Smooth muscle cell (in vitro differentiated cells): ENCODE data around the gene TENM3. TPM values are rescaled to one million over a fixed set of nuclear protein-coding genes. Genes with fewer than 3 reads are reported as not detected.

Source experiments
- DNase-seq: peaks from one replicate; lab custom pipeline; 2025; ENCODE audit not compliant: unreplicated experiment; lab: John Stamatoyannopoulos, UW
- H2AFZ ChIP-seq: fragments of 200-600 bp; sonication (generic); 2 replicates; pipeline ENCODE4 v1.6.0; 2016; ENCODE audit warnings: antibody characterized with exemption, low read depth, mild to moderate bottlenecking
- H3F3A ChIP-seq: fragments of 200-600 bp; sonication (generic); 2 replicates; pipeline ENCODE4 v1.6.0; 2017; ENCODE audit warnings: antibody characterized with exemption, low read depth
- H3K27ac ChIP-seq: fragments of 200-600 bp; sonication (generic); 2 replicates; pipeline ENCODE4 v1.5.1; 2016; ENCODE audit warnings: low read depth, mild to moderate bottlenecking
- H3K27me3 ChIP-seq: fragments of 200-600 bp; sonication (generic); 2 replicates; pipeline ENCODE4 v1.6.1; 2016; ENCODE audit warnings: low read depth, mild to moderate bottlenecking
- H3K36me3 ChIP-seq: fragments of 200-600 bp; sonication (generic); 2 replicates; pipeline ENCODE4 v1.5.1; 2016; ENCODE audit warnings: low read depth
- H3K4me1 ChIP-seq: fragments of 200-600 bp; sonication (generic); 2 replicates; pipeline ENCODE4 v1.5.1; 2016; ENCODE audit warnings: low read depth
- H3K4me2 ChIP-seq: fragments of 200-600 bp; sonication (generic); 2 replicates; pipeline ENCODE4 v1.6.0; 2016; ENCODE audit warnings: mild to moderate bottlenecking
- H3K4me3 ChIP-seq: fragments of 200-600 bp; sonication (generic); 2 replicates; pipeline ENCODE4 v1.5.1; 2016; ENCODE audit warnings: mild to moderate bottlenecking
- H3K79me2 ChIP-seq: fragments of 200-600 bp; sonication (generic); 2 replicates; pipeline ENCODE4 v1.6.0; 2016; ENCODE audit warnings: low read depth, mild to moderate bottlenecking
- H3K9ac ChIP-seq: fragments of 200-600 bp; sonication (generic); 2 replicates; pipeline ENCODE4 v1.6.0; 2016; ENCODE audit warnings: low read depth
- H3K9me3 ChIP-seq: fragments of 200-600 bp; sonication (generic); replicated peaks from 2 replicates; pipeline ENCODE4 v1.5.1; 2016; ENCODE audit warnings: low read depth
- H4K20me1 ChIP-seq: fragments of 200-600 bp; sonication (generic); 2 replicates; pipeline ENCODE4 v1.6.0; 2016; ENCODE audit warnings: low read depth
- CTCF ChIP-seq: fragments of 200-600 bp; sonication (generic); IDR thresholded peaks from 2 replicates; pipeline ENCODE4 v1.5.1; 2017; ENCODE audit warnings: borderline replicate concordance, mild to moderate bottlenecking, antibody characterized with exemption; ENCODE audit not compliant: insufficient read depth, poor library complexity, severe bottlenecking
- WGBS: methylation state at CpG from one replicate; pipeline ENCODE4 v1.1.7; 2016; ENCODE audit warnings: low lambda C conversion rate; 5-methylcytosine and 5-hydroxymethylcytosine counted together
- polyA plus RNA-seq: library from polyadenylated mRNA; unstranded; fragments of >200 nt; fragmentation: Nextera tagmentation; extraction: Ambion mirVana; gene quantifications from 2 replicates; pipeline ENCODE4 v1.2.1, GENCODE V29; 2016
- total RNA-seq: library from RNA; depleted of rRNA; stranded (reverse); fragments of >200 nt; gene quantifications from 2 replicates; pipeline ENCODE4 v1.2.3, GENCODE V29; 2014

TENM3 gene
- total and polyA plus RNA-seq, 2 experiments from 2014 or later, result 46.9 to 295 TPM

DNA sequence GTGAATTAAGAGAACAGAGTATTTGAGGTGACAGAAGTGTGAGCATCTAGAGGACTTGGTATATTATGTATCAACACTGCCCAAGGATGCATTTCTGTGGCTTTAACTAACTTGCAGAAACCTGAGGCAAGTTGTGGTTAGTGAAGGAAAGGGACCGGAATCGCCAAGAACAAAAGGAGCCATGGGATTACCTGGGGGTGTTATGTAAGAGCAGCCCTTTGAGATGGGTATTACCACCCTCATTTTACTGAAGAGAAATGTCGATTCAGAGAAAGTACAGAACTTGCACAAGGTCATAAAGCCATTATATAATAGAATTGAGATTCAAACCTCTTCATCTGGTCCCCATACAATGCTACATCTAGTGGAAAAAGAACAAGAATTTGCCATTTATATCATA lies 14.3 kb downstream of the TENM3 start:
- no peak for TF ChIP-seq CTCF
- 66% methylated on average over 3 of the region's 3 CpGs for WGBS
- H2AFZ ChIP-seq, result no peak overlapping the region

DNA sequence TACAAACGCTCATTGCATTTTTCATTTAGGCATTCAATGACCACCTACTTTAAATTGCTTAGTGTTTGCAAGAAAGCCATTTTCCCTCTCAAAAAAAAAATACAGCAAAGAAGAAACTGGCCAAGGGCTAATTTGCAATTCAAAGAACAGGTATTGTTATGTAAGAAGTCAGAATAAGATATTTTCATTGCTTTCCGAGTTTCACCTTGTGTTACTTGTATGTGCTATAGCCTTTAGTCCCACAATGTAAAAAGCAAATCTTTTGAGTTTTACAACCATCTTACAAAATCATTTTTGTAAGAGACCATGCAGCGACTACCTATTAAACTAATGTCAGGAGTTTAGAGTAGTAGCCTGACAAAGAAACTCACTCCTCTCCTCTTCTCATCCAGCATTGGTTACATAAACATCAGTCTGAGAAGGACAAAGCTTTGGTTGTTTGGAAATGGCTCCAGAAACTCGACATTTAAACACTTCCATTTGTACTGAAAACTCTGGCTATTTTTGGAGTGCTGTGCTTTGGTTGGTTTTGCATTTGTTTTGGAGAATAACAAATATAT lies 15.3 kb downstream of the TENM3 start:
- no peak for TF ChIP-seq CTCF
- H3K27me3 ChIP-seq, result no peaks in the 10 kb centered on the region
- no peak overlapping the region for H3K27ac ChIP-seq
- no peaks in the 10 kb centered on the region for H3K9me3 ChIP-seq
- H3F3A ChIP-seq, result no peaks in the 10 kb centered on the region
- H2AFZ ChIP-seq, result no peak overlapping the region
- peaks cover 5% of the 10 kb centered on the region for H3K36me3 ChIP-seq
- no peak overlapping the region for H3K4me3 ChIP-seq
- no peak overlapping the region for H3K4me2 ChIP-seq
- H3K9ac ChIP-seq, result no peak overlapping the region
- H3K79me2 ChIP-seq, result peaks cover 79% of the 10 kb centered on the region
- DNase-seq, result no peak
- peaks cover 42% of the 10 kb centered on the region for H3K4me1 ChIP-seq
- WGBS, result 74% methylated on average over 4 of the region's 4 CpGs
- H4K20me1 ChIP-seq, result no peaks in the 10 kb centered on the region

More for the DNA sequence above, 14.3 kb downstream of the TENM3 start:
- Histone ChIP-seq H3K9me3 (no peaks in the 10 kb centered on the region), H3K9ac (no peak overlapping the region), H3K4me2 (no peak overlapping the region), H3K36me3 (peaks cover 5% of the 10 kb centered on the region), H3K79me2 (peaks cover 82% of the 10 kb centered on the region), H3K4me3 (no peak overlapping the region), H3F3A (peaks cover 6% of the 10 kb centered on the region), H3K4me1 (peaks cover 50% of the 10 kb centered on the region), H3K27ac (no peak overlapping the region), H3K27me3 (no peaks in the 10 kb centered on the region), H4K20me1 (no peaks in the 10 kb centered on the region)
- DNase-seq, result no peak

GRCh38 chr4:182261651-182262223 lies 18.5 kb downstream of the TENM3 start:
- H3K4me3 ChIP-seq, result no peak overlapping the region
- peaks cover 76% of the 10 kb centered on the region for H3K79me2 ChIP-seq
- no peak overlapping the region for H3K9ac ChIP-seq
- no peaks in the 10 kb centered on the region for H3K27me3 ChIP-seq
- TF ChIP-seq CTCF, result no peak
- H3K4me2 ChIP-seq, result no peak overlapping the region
- no peaks in the 10 kb centered on the region for H3K9me3 ChIP-seq
- H3K4me1 ChIP-seq, result peaks cover 13% of the 10 kb centered on the region
- no peaks in the 10 kb centered on the region for H3F3A ChIP-seq
- WGBS, result 92% methylated on average over 8 of the region's 8 CpGs
- no peak for DNase-seq
- H3K27ac ChIP-seq, result no peak overlapping the region
- peaks cover 5% of the 10 kb centered on the region for H3K36me3 ChIP-seq
- H2AFZ ChIP-seq, result no peak overlapping the region
- no peaks in the 10 kb centered on the region for H4K20me1 ChIP-seq

DNA sequence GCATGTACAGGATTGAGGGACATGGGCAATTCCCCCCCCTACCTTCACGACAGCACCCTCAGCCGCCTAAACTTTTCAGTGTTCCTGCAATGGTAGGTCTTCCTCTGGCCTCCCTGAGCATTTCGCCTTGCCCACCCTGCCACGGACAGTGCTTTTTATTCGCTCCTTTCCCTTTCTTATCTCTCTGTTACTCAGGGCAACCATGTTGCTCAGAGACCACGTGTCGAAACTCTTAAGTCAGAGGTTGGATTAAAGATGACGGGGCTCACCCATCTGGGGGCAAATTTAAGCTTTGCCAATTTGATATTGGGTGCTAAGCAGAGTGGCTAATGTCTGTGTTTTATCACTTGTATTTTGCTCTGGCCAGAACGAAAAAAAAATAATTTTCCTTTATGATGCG lies 20.4 kb downstream of the TENM3 start:
- H3K4me3 ChIP-seq, result no peak overlapping the region
- no peak overlapping the region for H2AFZ ChIP-seq
- DNase-seq, result no peak
- no peaks in the 10 kb centered on the region for H4K20me1 ChIP-seq
- peaks cover 58% of the 10 kb centered on the region for H3K79me2 ChIP-seq
- TF ChIP-seq CTCF, result no peak
- no peaks in the 10 kb centered on the region for H3F3A ChIP-seq
- H3K9ac ChIP-seq, result no peak overlapping the region
- H3K4me2 ChIP-seq, result no peak overlapping the region
- no peaks in the 10 kb centered on the region for H3K9me3 ChIP-seq
- 76% methylated on average over 10 of the region's 10 CpGs for WGBS
- no peaks in the 10 kb centered on the region for H3K27me3 ChIP-seq
- H3K4me1 ChIP-seq, result no peaks in the 10 kb centered on the region
- no peak overlapping the region for H3K27ac ChIP-seq
- peaks cover 5% of the 10 kb centered on the region for H3K36me3 ChIP-seq
